D341Med (cell line): Measurements from ENCODE around the gene PRPF39.
"Not testable (repeated sequence)": the region's sequence is repeated elsewhere in the genome, so short reads cannot be mapped to it uniquely, and the experiment has no call there.

ENCODE experiments used
- DNase-seq: peaks from one replicate; pipeline ENCODE4 v3.0.0; 2012; ENCODE audit warnings: low spot score

The PRPF39 gene, protein sequence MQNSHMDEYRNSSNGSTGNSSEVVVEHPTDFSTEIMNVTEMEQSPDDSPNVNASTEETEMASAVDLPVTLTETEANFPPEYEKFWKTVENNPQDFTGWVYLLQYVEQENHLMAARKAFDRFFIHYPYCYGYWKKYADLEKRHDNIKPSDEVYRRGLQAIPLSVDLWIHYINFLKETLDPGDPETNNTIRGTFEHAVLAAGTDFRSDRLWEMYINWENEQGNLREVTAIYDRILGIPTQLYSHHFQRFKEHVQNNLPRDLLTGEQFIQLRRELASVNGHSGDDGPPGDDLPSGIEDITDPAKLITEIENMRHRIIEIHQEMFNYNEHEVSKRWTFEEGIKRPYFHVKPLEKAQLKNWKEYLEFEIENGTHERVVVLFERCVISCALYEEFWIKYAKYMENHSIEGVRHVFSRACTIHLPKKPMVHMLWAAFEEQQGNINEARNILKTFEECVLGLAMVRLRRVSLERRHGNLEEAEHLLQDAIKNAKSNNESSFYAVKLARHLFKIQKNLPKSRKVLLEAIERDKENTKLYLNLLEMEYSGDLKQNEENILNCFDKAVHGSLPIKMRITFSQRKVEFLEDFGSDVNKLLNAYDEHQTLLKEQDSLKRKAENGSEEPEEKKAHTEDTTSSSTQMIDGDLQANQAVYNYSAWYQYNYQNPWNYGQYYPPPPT

DNA sequence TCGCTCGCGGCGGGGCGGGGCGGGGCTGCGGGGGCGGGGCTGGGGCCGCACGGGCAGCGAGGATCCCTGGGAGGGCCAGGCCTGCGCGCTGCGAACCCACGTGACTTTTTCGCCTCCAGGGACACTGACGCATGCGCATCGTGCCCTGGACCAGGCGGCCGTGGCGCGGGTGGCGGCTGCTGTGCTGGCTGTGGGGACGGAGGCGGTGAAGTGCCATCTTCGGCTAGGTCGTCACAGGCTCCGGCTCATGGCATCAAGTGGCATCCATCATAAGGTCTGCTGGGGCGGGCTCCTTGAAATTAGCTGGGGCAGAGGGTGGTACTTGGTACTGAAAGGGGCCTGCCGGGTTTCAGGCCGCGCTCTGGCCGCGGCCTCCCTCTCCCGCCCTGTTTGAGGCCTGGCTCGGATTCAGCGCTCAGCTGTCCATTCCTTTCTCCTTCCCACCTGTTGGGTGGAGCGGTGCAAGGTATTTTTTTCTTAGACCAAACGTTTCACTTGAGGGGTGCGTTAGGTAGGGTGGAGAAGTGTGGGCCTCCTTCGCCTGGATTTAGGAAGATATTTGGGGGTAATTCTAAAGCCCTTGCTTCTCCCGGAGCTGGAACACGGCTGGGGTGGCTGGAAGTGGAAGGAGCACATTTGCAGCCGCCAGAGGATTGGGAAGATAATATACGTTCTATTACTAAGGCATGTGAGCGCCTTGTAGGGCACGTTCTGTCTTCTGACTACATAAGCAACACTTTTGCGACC is at the start of gene PRPF39:
Gene PRPF39 (plus strand): TSS at position 141 of the 747 bp plus-strand sequence. CDS start 11,124 bp downstream, outside the sequence.
- peak; percentile 100 for DNase-seq

DNA sequence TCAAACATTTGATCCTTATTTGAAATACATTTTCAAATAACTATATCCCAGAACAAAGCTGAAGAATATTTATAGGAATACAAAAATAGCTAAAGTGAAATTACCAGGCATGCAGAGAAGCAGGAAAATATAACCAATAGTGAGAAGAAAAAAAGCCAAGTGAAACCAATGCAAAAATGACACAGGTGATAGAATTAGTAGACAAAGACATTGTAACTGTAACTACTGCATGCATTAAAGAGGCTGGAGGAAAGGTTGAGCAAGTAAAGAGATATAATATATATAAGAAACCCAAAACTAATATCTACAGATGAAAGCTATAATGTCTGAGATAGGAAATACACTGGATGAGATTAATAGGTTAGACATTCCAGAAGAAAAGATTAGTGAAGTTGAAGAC is 49.2 kb upstream of the PRPF39 start:
- DNase-seq: no peak

DNA sequence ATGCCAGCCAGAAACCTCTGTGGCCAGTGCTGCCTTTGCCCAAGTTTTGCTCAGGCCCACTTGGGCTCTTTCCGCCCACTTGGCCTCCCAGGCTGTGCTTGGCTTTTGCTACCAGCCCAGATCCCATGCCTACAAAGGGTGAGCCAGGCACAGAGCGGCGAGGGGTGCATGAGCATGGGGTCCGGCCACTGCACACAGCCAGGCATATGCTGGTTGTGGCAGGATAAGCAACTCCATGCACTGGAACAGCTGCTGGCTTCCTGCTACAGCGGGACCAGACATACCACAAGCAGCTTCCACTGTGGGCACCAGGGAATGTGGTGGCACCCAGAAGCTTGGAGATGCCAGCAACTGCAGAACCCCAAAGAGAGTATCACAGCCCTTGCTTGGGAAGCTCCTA is 45.7 kb upstream of the PRPF39 start:
- no peak for DNase-seq

DNA sequence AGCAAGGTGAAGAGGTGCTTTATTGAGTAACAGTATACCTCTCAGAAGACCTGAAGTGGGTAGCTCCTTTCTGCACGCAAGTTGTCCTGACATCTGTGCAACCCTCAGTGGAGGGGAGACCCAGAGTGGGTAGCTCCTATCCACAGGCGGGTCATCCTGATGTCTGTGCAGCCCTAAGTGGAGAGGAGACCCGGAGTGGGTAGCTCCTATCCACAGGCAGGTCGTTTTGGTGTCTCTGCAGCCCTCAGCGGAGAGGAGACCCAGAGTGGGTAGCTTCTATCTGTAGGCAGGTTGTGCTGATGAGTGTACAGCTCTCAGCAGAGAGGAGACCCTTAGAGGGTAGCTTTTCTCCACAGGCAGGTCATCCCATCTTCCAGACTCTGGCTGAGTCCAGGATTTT is 45.1 kb upstream of the PRPF39 start:
- DNase-seq: no peak

DNA sequence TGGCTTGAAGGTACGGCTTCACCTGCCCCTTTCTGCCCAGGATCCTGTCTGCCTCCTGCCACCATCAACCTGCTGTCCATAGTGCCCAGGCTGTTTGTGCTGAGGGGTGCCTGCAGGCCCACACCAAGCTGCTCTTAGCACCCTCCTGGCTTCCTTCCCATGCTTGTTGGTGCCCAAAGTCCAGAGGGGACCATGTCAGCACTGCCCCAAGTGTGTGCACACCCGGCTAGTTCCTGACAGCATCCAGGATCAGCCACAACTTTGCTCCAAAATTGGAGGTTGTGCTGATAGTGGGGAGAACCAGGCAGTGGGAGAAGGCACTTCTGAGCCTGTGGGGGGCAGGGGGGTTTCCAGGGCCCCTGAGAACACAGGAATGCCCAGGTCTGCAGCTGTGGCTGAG is 44.5 kb upstream of the PRPF39 start:
- DNase-seq: no peak

DNA sequence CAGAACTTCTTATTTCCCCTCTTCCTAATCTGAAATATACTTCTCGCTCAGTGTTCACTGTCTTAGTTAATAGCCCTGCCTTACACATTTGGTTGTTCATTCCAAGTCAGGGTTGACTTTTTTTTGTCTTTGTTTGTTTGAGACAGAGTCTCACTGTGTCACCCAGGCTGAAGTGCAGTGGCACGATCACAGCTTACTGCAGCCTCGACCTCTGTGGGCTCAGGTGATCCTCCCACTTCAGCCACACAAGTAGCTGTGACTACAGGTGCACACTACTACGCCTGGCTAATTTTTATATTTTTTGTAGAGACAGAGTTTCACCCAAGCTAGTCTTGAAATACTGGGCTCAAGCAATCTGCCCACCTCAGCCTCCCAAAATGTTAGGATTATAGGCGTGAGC is 42.3 kb upstream of the PRPF39 start:
- DNase-seq: no peak

DNA sequence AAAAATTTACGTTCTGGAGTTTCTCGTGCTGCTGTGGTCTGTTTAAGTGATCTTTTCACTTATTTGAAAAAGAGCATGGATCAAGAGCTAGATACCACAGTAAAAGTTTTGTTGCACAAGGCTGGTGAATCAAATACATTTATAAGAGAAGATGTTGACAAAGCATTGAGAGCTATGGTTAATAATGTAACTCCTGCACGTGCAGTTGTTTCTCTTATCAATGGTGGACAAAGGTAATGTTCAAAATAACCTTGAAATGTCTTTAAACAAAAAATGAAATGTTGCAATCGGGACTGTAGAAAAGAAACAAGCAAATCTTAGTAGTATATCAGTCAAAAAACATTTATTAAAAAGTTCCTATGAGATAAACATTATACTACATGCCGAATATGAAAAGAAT is 39.3 kb upstream of the PRPF39 start:
- DNase-seq: no peak

DNA sequence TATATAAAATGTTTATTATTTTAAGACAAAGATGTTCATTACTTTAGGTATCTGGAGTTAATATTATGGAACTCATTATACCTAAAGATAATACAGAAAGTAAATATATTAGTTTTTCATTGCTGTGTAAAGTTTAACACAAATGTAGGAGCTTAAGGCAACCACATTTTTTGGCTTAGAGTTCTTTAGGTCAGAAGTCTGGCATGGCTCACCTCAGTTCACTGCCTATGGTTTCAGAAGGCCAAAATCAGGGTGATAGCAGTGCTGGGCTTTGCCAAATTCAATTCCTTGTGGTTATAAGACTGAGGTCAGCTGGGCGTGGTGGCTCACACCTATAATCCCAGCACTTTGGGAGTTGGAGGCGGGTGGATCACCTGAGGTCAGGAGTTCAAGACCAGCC is 35.5 kb upstream of the PRPF39 start:
- no peak for DNase-seq

DNA sequence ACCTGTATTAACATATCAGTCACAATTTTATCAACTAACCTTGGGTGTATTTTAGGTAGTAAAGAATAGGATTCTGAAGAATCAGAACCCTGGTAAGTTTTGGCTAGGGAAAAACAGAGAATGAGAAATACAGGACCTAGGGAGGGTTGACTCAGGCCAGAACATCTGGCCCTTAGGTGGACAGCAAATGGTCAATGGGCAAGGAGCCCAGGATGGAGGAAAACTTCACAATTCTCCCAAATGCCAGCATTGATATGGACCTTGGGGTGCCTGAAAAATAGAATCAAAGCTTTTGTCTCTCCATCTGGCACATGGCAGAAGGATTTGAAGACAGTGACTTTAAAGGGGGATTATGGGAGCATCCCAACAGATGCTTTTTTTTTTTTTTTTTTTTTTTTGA is 32.7 kb upstream of the PRPF39 start:
- no peak for DNase-seq

DNA sequence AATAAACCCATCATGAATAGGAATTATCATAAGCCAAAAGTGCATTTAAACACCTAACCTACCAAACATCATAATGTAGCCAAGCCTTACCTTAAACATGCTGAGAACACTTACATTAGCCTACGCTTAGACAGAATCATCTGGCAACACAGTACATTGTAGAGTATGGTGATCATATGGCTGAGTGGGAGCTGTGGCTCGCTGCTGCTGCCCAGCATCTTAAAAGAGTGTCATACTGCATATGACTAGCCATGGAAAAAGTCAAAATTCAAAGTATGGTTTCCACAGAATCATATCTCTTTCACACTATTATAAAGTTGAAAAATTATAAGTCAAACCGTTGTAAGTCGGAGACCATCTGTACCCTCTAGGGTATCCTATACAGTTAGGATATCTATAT is 32.0 kb upstream of the PRPF39 start:
- no peak for DNase-seq

DNA sequence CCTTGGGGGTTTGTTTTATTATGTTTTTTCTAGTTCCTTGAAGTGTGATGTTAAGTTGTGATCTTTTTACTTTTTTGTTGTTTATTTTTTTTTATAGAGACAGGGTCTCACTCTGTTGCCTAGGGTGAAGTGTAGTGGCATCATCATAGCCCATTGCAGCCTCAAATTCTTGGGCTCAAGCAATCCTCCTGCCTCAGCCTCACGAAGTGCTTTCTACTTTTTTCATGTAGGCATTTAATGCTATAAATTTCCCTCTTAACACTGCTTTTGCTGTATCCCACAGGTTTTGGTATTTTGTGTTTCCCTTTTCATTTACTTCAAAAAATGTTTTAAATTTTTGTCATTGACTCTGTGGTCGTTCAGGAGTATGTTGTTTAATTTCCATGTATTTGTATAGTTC is 26.6 kb upstream of the PRPF39 start:
- DNase-seq: no peak

DNA sequence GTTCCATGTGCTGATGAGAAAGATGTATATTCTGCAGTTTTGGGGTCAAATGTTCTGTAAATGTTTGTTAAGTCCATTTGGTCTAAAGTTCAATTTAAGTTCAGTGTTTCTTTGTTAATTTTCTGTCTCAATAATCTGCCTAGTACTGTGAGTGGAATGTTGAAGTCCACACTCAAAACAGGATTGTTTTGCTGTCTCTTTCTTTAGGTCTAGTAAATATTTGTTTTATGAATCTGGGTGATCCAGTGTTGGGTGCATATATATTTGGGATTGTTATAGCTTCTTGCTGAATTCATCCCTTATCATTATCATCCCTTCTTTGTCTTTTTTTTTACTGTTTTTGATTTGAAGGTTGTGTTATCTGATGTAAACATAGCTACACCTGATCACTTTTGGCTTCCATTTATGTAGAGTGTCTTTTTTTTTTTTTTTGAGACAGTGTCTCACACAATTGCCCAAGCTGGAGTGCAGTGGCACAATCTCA is 26.0 kb upstream of the PRPF39 start:
- DNase-seq: no peak

DNA sequence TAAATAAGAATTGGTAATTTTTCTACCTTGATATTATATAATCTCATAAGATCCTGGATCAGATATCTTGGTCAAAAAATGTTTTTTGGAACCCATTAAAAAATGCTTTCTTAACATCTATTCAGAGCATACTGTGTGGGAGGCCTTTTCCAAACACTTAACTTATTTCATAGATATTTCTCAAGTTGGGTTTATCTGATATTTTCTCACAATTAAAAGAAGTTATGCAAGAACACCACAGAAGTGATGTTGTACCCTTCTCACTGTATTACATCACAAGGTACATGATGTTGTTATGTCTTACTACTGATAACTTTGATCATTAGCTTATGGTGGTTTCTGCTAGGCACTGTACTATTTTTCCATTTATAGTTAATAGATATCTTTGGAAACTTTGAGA is 23.4 kb upstream of the PRPF39 start:
- DNase-seq: no peak

DNA sequence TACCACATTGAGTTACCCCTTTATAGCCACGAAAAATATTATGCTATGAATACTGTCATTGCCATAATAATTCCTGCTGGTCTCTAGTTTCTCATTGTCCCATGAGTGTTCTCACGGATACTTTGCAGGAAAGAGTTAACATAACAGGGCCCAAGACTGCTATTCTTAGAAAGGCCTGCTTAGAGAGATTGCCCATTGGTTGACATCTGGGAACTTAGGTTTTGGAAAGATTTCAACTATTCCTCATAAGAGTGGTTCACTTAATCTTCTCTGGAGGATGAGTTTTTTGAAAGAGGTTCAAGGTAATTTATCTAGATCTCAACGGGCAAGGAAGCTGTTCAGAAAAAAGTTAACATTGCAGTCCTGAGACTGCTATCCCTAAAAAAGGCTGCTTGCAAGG is 18.4 kb upstream of the PRPF39 start:
- peak; percentile 29 for DNase-seq

DNA sequence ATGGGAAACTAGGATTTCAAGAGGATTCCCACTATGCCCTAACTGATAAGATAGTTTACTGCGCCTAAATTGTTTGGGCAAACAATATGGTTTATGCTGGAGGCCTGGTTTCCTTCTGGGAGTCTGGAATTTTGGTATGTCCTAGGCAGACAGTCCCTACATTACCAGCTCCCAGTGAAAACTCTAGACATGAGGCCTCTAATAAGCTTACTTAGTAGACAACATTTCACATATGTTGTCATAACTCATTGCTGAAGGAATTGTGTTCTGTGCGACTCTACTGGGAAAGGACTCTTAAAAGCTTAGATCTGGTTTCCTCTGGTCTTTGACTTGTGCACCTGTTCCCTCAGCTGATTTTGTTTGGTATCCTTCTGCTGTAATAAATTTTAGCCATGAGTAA is 18.0 kb upstream of the PRPF39 start:
- DNase-seq: peak; percentile 15

DNA sequence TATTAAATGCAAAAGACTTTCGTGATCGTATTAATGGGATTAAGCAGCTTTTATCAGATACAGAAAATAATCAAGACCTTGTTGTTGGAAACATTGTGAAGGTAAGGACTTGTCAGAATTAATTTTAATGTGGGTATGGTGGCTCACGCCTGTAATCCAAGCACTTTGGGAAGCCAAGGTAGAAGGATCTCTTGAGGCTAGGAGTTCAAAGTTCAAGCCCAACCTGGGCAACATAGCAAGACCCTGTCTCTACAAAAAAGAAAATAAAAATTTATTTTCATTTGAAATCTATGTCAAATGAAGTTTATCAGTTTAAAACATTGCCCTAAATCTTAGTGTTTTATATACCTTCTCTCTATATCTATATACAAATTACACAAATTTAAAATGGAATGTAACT is 17.2 kb upstream of the PRPF39 start:
- DNase-seq: no peak

DNA sequence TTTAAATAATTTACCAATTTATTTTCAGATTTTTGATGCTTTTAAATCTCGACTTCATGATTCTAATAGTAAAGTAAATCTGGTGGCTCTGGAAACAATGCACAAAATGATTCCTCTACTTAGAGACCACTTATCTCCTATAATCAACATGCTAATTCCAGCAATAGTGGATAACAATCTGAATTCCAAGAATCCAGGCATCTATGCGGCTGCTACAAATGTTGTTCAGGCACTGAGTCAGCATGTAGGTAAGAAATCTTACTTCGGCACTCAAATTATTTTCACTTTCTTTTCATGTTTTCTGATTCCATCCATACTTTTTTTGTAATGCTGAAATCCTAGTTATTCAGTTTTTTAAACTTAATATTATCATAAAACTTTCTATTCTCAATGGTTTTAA is 15.5 kb upstream of the PRPF39 start:
- DNase-seq: no peak

DNA sequence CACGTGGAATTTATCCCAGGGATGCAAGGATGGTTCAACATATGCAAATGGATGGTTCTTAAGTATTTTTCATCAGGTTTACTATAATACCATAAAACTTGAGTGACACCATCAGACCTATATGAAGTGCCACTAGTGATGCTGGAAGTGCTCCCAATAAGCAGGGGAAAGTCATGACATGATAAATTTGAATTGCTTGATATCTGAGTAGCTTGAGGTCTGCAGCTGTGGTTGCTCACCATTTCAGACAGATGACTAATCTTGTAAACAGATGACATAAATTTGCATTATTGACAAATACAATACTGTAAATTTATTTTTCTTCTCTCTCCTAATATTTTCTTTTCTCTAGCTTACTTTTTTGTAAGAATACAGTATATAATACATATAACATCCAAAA is 13.7 kb upstream of the PRPF39 start:
- no peak for DNase-seq

DNA sequence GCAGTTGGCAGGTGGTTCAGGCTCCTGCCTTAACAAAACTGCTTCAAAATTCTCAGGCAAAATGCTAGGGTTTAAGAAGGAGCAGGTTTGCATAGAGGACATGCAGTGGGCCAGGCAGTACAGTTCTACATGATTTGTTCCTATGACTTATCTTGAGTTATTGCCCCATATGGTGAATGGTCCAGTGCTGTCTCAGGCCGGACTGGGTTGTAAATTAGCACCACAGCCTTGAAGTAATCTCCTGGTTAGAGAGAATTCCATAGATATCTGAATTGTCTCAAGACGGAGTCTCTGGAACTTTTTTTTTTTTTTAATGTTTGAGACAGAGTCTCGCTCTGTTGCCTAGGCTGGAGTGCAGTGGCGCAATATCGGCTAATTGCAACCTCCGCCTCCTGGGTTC is 11.8 kb upstream of the PRPF39 start:
- no peak for DNase-seq

DNA sequence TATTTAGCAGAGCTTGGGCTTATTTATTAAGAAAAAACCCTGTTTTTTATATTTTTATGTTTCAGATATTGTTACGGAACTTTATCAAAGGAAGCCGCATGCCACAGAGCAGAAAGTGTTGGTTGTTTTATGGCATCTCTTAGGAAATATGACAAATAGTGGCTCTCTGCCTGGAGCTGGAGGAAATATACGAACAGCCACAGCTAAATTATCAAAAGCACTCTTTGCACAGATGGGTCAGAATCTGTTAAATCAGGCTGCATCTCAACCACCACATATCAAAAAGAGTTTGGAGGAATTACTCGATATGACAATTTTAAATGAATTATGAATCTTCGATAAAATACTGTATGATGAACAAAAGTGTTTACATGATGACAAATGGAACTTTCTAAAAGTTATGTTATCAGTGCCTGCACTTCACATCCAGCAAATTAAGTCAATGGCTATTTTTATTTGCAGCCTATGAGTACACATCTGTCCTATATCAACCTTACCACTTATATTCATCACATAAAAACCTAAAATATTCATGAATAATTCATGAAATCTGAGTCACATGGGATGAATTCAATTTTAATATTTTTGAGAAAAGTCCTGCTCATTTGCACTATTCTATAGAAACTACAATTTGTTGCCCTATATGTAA is 10.6 kb upstream of the PRPF39 start:
- no peak for DNase-seq

DNA sequence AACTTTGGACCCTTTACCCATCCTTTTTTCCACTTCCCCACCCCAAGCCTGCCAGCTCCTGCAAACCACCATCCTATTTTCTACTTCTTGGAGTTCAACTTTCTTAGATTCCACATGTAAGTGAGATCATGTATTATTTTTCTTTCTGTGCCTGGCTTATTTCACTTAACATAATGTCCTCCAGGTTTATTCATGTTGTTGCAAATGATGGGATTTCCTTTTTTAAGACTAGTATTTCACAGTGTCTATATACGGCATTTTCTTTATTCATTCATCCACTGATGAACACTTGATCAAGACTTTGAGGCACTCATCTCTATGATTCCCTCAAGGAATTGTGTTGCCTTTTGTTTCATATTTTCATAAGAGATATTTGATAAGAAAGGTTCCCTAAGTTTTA is 5.6 kb upstream of the PRPF39 start:
- no peak for DNase-seq

DNA sequence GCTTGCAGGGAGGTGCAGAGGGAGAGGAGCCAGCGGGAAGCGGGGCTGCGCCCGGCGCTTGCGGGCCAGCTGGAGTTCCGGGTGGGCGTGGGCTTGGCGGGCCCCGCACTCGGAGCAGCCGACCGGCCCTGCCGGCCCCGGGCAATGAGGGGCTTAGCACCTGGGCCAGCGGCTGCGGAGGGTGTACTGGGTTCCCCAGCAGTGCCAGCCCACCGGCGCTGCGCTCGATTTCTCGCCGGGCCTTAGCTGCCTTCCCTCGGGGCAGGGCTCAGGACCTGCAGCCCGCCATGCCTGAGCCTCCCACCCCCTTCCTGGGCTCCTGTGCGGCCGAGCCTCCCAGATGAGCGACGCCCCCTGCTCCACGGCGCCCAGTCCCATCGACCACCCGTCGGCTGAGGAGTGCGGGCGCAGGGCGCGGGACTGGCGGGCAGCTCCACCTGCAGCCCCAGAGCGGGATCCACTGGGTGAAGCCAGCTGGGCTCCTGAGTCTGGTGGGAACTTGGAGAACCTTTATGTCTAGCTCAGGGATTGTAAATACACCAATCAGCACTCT is 3.4 kb upstream of the PRPF39 start:
- DNase-seq: not testable (repeated sequence)
